Kidney epithelial cell (primary cell): Measurements from ENCODE around the gene GPR139. TPM values are rescaled to one million over a fixed set of nuclear protein-coding genes. Genes with fewer than 3 reads are reported as not detected.

Experiments used
- DNase-seq: peaks from one replicate; pipeline ENCODE4 v3.0.0-alpha.2; 2010; ENCODE audit warnings: low read depth
- H3K27me3 ChIP-seq: 2 replicates; pipeline ENCODE4 v1.6.0; 2011; ENCODE audit warnings: low read length; ENCODE audit not compliant: control insufficient read depth, insufficient read depth
- H3K36me3 ChIP-seq: 2 replicates; pipeline ENCODE4 v1.5.1; 2011; ENCODE audit warnings: low read length; ENCODE audit not compliant: control insufficient read depth, insufficient read depth
- H3K4me3 ChIP-seq: 2 replicates; pipeline ENCODE4 v1.5.1; 2011; ENCODE audit warnings: low read depth, mild to moderate bottlenecking, control low read depth, low read length
- CTCF ChIP-seq: IDR thresholded peaks from 2 replicates; pipeline ENCODE4 v1.5.1; 2011; ENCODE audit warnings: mild to moderate bottlenecking, moderate library complexity, low read length, control low read depth, inconsistent platforms; ENCODE audit not compliant: insufficient read depth, poor library complexity, severe bottlenecking
- total RNA-seq: library from RNA; depleted of rRNA; stranded (reverse); fragments of >200 nt; gene quantifications from 2 replicates; pipeline ENCODE4 v1.2.3, GENCODE V29; 2015

Gene GPR139
- total RNA-seq, 1 donor from 2014 or later = not detected

GRCh38 chr16:20102521-20102920 lies 28.8 kb upstream of the GPR139 start:
- Histone ChIP-seq H3K36me3 (no peaks in the 10 kb centered on the region), H3K4me3 (no peak overlapping the region), H3K27me3 (no peaks in the 10 kb centered on the region)
- DNase-seq = no peak
- TF ChIP-seq CTCF = no peak

- no peak for TF ChIP-seq CTCF
- no peak for DNase-seq
- Histone ChIP-seq H3K36me3 (no peaks in the 10 kb centered on the region), H3K27me3 (no peaks in the 10 kb centered on the region), H3K4me3 (no peak overlapping the region)
These were observed 28.3 kb upstream of the GPR139 start for GRCh38 chr16:20102021-20102420.

- H3K27me3 ChIP-seq = no peaks in the 10 kb centered on the region
- no peaks in the 10 kb centered on the region for H3K36me3 ChIP-seq
- no peak overlapping the region for H3K4me3 ChIP-seq
- DNase-seq = no peak
- no peak for TF ChIP-seq CTCF
These were observed 25.7 kb upstream of the GPR139 start for GRCh38 chr16:20099375-20099774.

GRCh38 chr16:20094157-20094556 lies 20.5 kb upstream of the GPR139 start:
- no peaks in the 10 kb centered on the region for H3K36me3 ChIP-seq
- H3K4me3 ChIP-seq = no peak overlapping the region
- no peaks in the 10 kb centered on the region for H3K27me3 ChIP-seq
- TF ChIP-seq CTCF = no peak
- no peak for DNase-seq

- Histone ChIP-seq H3K27me3 (no peaks in the 10 kb centered on the region), H3K4me3 (no peak overlapping the region), H3K36me3 (no peaks in the 10 kb centered on the region)
- DNase-seq = no peak
- no peak for TF ChIP-seq CTCF
These were observed 15.7 kb upstream of the GPR139 start for GRCh38 chr16:20089246-20089965.
